ENCODE measurements around the gene CCL23. TPM values are rescaled to one million over a fixed set of nuclear protein-coding genes. Genes with fewer than 3 reads are reported as not detected.
"Not testable (repeated sequence)": the region's sequence is repeated elsewhere in the genome, so short reads cannot be mapped to it uniquely, and the experiment has no call there.

Gene CCL23
- total RNA-seq, 3 donors from 2014 or later: 1.3 to 2.7 (median 1.9) TPM

- Histone ChIP-seq H3K36me3 (no peaks in the 10 kb centered on the region), H3K27me3 (no peaks in the 10 kb centered on the region), H3K4me1 (no peaks in the 10 kb centered on the region), H3K9me3 (no peaks in the 10 kb centered on the region), H3K27ac (no peak overlapping the region), H3K4me3 (no peak overlapping the region)
- no peak for DNase-seq (ENCODE audit: low spot score in 2 of 2)
- intact Hi-C loops (cut with DNase I; ENCODE audit: low total_unique reads): no loop called here
- TF ChIP-seq POLR2AphosphoS5 (IDR thresholded peaks at IDR 0.05) (no peak), POLR2A (IDR thresholded peaks at IDR 0.05) (no peak)
- TF ChIP-seq, protein P1, sequence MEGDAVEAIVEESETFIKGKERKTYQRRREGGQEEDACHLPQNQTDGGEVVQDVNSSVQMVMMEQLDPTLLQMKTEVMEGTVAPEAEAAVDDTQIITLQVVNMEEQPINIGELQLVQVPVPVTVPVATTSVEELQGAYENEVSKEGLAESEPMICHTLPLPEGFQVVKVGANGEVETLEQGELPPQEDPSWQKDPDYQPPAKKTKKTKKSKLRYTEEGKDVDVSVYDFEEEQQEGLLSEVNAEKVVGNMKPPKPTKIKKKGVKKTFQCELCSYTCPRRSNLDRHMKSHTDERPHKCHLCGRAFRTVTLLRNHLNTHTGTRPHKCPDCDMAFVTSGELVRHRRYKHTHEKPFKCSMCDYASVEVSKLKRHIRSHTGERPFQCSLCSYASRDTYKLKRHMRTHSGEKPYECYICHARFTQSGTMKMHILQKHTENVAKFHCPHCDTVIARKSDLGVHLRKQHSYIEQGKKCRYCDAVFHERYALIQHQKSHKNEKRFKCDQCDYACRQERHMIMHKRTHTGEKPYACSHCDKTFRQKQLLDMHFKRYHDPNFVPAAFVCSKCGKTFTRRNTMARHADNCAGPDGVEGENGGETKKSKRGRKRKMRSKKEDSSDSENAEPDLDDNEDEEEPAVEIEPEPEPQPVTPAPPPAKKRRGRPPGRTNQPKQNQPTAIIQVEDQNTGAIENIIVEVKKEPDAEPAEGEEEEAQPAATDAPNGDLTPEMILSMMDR (IDR thresholded peaks at IDR 0.05): no peak
Observed at GRCh38 chr17:36019423-36019822, 1.7 kb upstream of the CCL23 start.

GRCh38 chr17:36016555-36016954 is 1.2 kb downstream of the CCL23 start:
- H3K9me3 ChIP-seq: peaks cover 0 to 15% of the 10 kb centered on the region in 2 donors

DNA sequence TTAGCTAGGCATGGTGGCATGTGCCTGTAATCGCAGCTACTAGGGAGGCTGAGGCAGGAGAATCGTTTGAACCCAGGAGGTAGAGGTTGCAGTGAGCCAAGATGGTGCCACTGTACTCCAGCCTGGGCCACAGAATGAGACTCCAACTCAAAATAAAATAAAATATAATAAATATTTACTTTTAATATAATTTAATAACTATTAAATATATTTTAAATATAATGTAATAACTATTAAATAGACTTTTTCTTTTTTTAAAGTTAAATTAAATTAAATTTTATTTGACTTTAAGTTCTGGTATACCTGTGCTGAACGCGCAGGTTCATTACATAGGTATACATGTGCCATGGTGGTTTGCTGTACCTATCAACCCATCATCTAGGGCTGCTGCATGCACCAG is 1.9 kb downstream of the CCL23 start:
- intact Hi-C loops (cut with DNase I; ENCODE audit: low total_unique reads): loop anchor here (2.0 kb wide), 1 partner anchor 35 kb away; the partner anchor contains the start of gene CCL16

More at GRCh38 chr17:36016555-36016954, 1.2 kb downstream of the CCL23 start:
- Histone ChIP-seq H3K27ac (no peak overlapping the region), H3K27me3 (no peaks in the 10 kb centered on the region), H3K36me3 (no peaks in the 10 kb centered on the region), H3K4me3 (no peak overlapping the region), H3K4me1 (no peaks in the 10 kb centered on the region)
- intact Hi-C loops (cut with DNase I; ENCODE audit: low total_unique reads): loop anchor here (2.0 kb wide), 1 partner anchor 36 kb away; the partner anchor contains the start of gene CCL16
- DNase-seq (ENCODE audit: low spot score in 2 of 2): no peak
- TF ChIP-seq POLR2AphosphoS5 (IDR thresholded peaks at IDR 0.05) (no peak), POLR2A (IDR thresholded peaks at IDR 0.05) (no peak)
- TF ChIP-seq, protein P1 (IDR thresholded peaks at IDR 0.05): no peak

GRCh38 chr17:36014946-36015345 is 2.8 kb downstream of the CCL23 start:
- TF ChIP-seq, protein P1 (IDR thresholded peaks at IDR 0.05): no peak
- TF ChIP-seq POLR2A (IDR thresholded peaks at IDR 0.05): no peak
- TF ChIP-seq POLR2AphosphoS5 (IDR thresholded peaks at IDR 0.05): no peak
- Histone ChIP-seq H3K4me3 (no peak overlapping the region), H3K27me3 (no peaks in the 10 kb centered on the region), H3K36me3 (no peaks in the 10 kb centered on the region), H3K27ac (no peak overlapping the region), H3K9me3 (peaks cover 0 to 22% of the 10 kb centered on the region in 2 donors), H3K4me1 (no peaks in the 10 kb centered on the region)
- intact Hi-C loops (cut with DNase I; ENCODE audit: low total_unique reads): no loop called here
- no peak for DNase-seq (ENCODE audit: low spot score in 2 of 2)

More for the DNA sequence above, 1.9 kb downstream of the CCL23 start:
- H3K9me3 ChIP-seq: peaks cover 0 to 22% of the 10 kb centered on the region in 2 donors
- H3K36me3 ChIP-seq; H3K4me3 ChIP-seq; H3K27ac ChIP-seq; H3K4me1 ChIP-seq; H3K27me3 ChIP-seq; DNase-seq (ENCODE audit: low spot score in 2 of 2): not testable (repeated sequence)

DNA sequence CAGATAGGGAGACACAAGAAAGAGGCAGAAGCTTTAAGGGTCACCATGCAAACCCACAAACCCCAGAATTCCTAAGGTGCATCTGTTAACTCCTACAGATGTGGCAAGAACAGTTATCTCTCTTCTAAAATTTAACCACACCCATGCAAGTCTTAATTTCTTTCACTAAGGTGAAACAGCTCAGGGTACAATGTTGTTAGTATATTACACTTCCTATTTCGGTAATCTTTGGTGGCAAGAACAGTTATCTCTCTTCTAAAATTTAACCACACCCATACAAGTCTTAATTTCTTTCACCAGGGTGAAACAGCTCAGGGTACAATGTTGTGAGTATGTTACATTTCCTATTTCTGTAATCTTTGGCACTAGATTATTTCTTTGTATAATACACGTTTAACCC is 6.6 kb downstream of the CCL23 start:
- intact Hi-C loops (cut with DNase I; ENCODE audit: low total_unique reads): no loop called here
- peaks cover 11 to 37% of the 10 kb centered on the region in 2 donors for H3K9me3 ChIP-seq
- TF ChIP-seq, protein P1 (IDR thresholded peaks at IDR 0.05): no peak
- no peak for TF ChIP-seq POLR2A (IDR thresholded peaks at IDR 0.05)
- TF ChIP-seq POLR2AphosphoS5 (IDR thresholded peaks at IDR 0.05): no peak
- no peak overlapping the region for H3K4me3 ChIP-seq
- H3K36me3 ChIP-seq: no peaks in the 10 kb centered on the region
- no peaks in the 10 kb centered on the region for H3K27me3 ChIP-seq
- H3K4me1 ChIP-seq: no peaks in the 10 kb centered on the region
- H3K27ac ChIP-seq: no peak overlapping the region
- no peak for DNase-seq (ENCODE audit: low spot score in 2 of 2)
